Measurements from ENCODE around the gene YOD1. TPM values are rescaled to one million over a fixed set of nuclear protein-coding genes. Genes with fewer than 3 reads are reported as not detected.

The YOD1 gene
- total RNA-seq, 2 experiments from 2014 or later, result 17.9 TPM

DNA sequence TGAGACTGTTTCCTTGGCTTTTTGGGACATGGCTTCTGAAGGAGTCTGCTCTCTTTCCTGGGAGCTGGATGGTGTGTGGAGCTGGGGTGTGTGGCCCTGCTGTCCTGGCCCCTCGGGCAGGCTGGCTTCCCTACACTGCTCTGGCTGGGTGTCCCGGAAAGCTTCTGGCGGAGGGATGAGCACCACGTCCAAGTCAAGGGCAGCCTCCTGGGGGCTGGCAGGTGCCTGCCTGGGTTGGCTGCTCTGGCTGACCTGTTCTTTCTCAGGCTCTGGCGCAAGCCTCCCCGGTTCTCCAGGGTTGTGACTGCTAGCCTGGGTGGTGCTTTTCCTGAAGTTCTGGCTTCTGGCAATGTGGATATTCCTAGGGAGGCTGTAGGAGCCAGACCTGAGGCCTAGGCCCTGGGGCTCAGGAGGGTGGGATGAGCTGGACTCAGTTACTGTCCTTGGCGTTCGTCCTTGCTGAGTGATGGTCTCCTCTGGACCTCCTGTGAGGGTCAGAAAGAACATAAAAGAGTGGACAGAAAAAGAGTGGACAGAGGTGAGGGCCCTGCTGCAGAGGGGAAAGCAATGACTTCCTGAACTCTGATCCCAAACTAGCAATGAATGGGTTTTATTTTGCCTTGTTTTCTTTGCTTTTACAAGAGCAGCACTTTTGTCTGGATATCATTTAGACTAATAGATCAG is 27.9 kb downstream of the YOD1 start:
- no peak for TF ChIP-seq CTCF (IDR thresholded peaks at IDR 0.05)
- H3K9me3 ChIP-seq (ENCODE audit: control insufficient read depth in 1 of 2, insufficient read depth in 1 of 2, low read length in 2 of 2), result peaks cover 0 to 3% of the 10 kb centered on the region in 2 experiments
- ChIA-PET CTCF (interaction anchor here (0.6 kb wide), 1 partner anchor 454 kb away, joined by 4 read pairs; no protein-coding TSS in a partner anchor), POLR2A (no interaction called here)
- Mint-ChIP-seq H3K27ac (no peak overlapping the region), H3K36me3 (ENCODE audit: low read depth) (no peaks in the 10 kb centered on the region), H3K4me1 (ENCODE audit: low read depth) (no peaks in the 10 kb centered on the region), H3K9me3 (no peaks in the 10 kb centered on the region), H3K4me3 (no peak overlapping the region), H3K27me3 (peaks cover 45% of the 10 kb centered on the region)
- ATAC-seq (ENCODE audit: poor library complexity), result no peak
- no peaks in the 10 kb centered on the region for H3K36me3 ChIP-seq (ENCODE audit: insufficient read depth, low read length)
- DNase-seq, result no peak
- no peaks in the 10 kb centered on the region for H3K4me1 ChIP-seq (ENCODE audit: insufficient read depth, low read length)
- peaks cover under 1 to 6% of the 10 kb centered on the region in 2 experiments for H3K27me3 ChIP-seq (ENCODE audit: control insufficient read depth in 1 of 2, insufficient read depth in 2 of 2, low read length in 2 of 2)
- intact Hi-C loops (cut with DNase I, micrococcal nuclease), result no loop called here
- H3K4me3 ChIP-seq (ENCODE audit: low read length), result no peak overlapping the region
- no peak overlapping the region for H3K27ac ChIP-seq (ENCODE audit: low read depth in 1 of 2, low read length in 2 of 2)

- Mint-ChIP-seq H3K27ac (no peak overlapping the region), H3K36me3 (ENCODE audit: low read depth) (no peaks in the 10 kb centered on the region), H3K27me3 (peaks cover 40% of the 10 kb centered on the region), H3K9me3 (no peaks in the 10 kb centered on the region), H3K4me3 (no peak overlapping the region), H3K4me1 (ENCODE audit: low read depth) (no peaks in the 10 kb centered on the region)
- Histone ChIP-seq H3K4me3 (ENCODE audit: low read length) (no peak overlapping the region), H3K36me3 (ENCODE audit: insufficient read depth, low read length) (no peaks in the 10 kb centered on the region), H3K27ac (ENCODE audit: low read depth in 1 of 2, low read length in 2 of 2) (no peak overlapping the region), H3K27me3 (ENCODE audit: control insufficient read depth in 1 of 2, insufficient read depth in 2 of 2, low read length in 2 of 2) (peaks cover 0 to 2% of the 10 kb centered on the region in 2 experiments), H3K9me3 (ENCODE audit: control insufficient read depth in 1 of 2, insufficient read depth in 1 of 2, low read length in 2 of 2) (peaks cover 0 to 3% of the 10 kb centered on the region in 2 experiments), H3K4me1 (ENCODE audit: insufficient read depth, low read length) (no peaks in the 10 kb centered on the region)
- no peak for DNase-seq
- no peak for ATAC-seq (ENCODE audit: poor library complexity)
- no peak for TF ChIP-seq CTCF (IDR thresholded peaks at IDR 0.05)
- ChIA-PET CTCF (no interaction called here), POLR2A (no interaction called here)
- intact Hi-C loops (cut with DNase I, micrococcal nuclease), result no loop called here
Measured at GRCh38 chr1:207021876-207022596, 29.0 kb downstream of the YOD1 start.

DNA sequence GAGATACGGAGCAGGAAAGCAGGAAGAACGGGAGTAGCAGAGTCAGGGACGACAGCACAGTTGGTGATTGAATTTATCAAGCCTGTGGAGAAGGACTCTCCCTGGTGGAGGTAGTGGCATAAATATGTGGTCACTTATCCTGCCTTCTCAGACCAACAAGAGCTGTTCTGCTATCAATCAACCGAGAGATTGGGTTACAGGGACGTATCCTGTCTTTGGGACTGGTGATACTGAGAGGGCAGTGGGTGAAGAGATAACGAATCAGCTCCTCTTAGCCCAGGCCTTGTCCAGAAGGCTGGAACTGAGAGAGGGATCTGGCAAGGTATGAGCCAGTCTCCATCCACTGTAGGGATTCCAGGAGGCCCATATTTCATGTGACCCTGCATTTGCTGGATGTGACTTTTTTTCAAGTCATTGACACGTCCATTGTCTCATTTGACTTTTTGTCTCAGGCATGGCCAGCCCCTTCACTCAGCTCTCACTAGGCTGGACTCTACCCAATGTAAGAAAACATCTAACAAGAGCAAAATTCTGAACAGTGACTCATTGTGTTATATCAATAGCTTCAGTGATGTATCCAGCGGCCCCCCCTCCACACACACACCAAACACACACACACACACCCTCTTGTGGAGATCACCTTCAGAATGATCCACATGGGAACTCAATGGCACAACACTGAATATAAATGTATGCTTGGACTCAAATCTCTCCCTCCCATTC is 29.7 kb downstream of the YOD1 start:
- Mint-ChIP-seq H3K4me3 (no peak overlapping the region), H3K9me3 (no peaks in the 10 kb centered on the region), H3K27me3 (peaks cover 34% of the 10 kb centered on the region), H3K4me1 (ENCODE audit: low read depth) (no peaks in the 10 kb centered on the region), H3K36me3 (ENCODE audit: low read depth) (no peaks in the 10 kb centered on the region), H3K27ac (no peak overlapping the region)
- CTCF ChIA-PET, result no interaction called here
- peaks cover 0 to 3% of the 10 kb centered on the region in 2 experiments for H3K9me3 ChIP-seq (ENCODE audit: control insufficient read depth in 1 of 2, insufficient read depth in 1 of 2, low read length in 2 of 2)
- DNase-seq (no peak), ATAC-seq (ENCODE audit: poor library complexity) (no peak)
- H3K27me3 ChIP-seq (ENCODE audit: control insufficient read depth in 1 of 2, insufficient read depth in 2 of 2, low read length in 2 of 2), result peaks cover 0 to 2% of the 10 kb centered on the region in 2 experiments
- no peaks in the 10 kb centered on the region for H3K36me3 ChIP-seq (ENCODE audit: insufficient read depth, low read length)
- H3K27ac ChIP-seq (ENCODE audit: low read depth in 1 of 2, low read length in 2 of 2), result no peak overlapping the region
- intact Hi-C loops (cut with DNase I, micrococcal nuclease), result no loop called here
- TF ChIP-seq CTCF (IDR thresholded peaks at IDR 0.05), result no peak
- no peaks in the 10 kb centered on the region for H3K4me1 ChIP-seq (ENCODE audit: insufficient read depth, low read length)
- H3K4me3 ChIP-seq (ENCODE audit: low read length), result no peak overlapping the region
- POLR2A ChIA-PET, result no interaction called here

All from CD4-positive, alpha-beta T cell (primary cell).